Measurements from ENCODE around the gene AURKAIP1.

DNA sequence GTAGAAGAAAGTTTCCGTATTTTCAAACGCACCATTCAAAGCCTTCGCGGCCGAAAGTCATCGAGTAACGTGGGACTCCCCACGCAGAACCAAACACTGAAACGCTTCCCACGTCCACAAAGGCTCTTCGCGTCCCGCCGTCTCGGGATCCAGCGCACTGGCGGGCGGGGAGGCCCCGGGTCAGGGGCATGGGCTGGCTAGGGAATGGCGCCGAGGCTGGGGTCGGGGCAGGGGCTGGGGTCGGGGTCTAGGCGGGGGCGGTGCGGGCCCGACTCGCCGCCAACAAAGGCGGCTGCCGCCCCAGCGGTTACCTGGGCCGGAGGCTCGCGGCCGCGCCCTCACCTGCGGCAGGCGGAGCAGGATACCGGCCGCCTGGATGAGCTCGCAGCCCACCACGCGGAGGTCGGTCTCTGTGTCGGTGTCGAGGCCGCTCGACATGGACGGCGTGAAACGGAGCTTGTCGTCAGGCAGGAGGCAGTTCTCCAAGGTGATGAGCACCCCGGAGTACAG is 23.7 kb upstream of the AURKAIP1 start:
- no peak for TF ChIP-seq EZH2 (IDR thresholded peaks at IDR 0.05; ENCODE audit: borderline replicate concordance, low read depth, low read length, severe bottlenecking)
- TF ChIP-seq, protein P1, sequence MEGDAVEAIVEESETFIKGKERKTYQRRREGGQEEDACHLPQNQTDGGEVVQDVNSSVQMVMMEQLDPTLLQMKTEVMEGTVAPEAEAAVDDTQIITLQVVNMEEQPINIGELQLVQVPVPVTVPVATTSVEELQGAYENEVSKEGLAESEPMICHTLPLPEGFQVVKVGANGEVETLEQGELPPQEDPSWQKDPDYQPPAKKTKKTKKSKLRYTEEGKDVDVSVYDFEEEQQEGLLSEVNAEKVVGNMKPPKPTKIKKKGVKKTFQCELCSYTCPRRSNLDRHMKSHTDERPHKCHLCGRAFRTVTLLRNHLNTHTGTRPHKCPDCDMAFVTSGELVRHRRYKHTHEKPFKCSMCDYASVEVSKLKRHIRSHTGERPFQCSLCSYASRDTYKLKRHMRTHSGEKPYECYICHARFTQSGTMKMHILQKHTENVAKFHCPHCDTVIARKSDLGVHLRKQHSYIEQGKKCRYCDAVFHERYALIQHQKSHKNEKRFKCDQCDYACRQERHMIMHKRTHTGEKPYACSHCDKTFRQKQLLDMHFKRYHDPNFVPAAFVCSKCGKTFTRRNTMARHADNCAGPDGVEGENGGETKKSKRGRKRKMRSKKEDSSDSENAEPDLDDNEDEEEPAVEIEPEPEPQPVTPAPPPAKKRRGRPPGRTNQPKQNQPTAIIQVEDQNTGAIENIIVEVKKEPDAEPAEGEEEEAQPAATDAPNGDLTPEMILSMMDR (IDR thresholded peaks at IDR 0.05; ENCODE audit: borderline replicate concordance, extremely low read depth, low read length, poor library complexity, severe bottlenecking), result no peak
